Activated CD4-positive, alpha-beta T cell treated with anti-CD3 and anti-CD28 coated beads, Interleukin-2, amount 10 ng/mL, durations not matched to agents 24 days and 14 days (primary cell): Measurements from ENCODE around the gene DNMT3A. TPM values are rescaled to one million over a fixed set of nuclear protein-coding genes. Genes with fewer than 3 reads are reported as not detected.

Experiments
- DNase-seq: peaks from one replicate; pipeline ENCODE4 v3.0.0; 2022
- H3K27ac Mint-ChIP-seq: one replicate; pipeline ENCODE4 v1.8.0; 2022; ENCODE audit warnings: mild to moderate bottlenecking, mixed read lengths
- H3K27me3 Mint-ChIP-seq: one replicate; pipeline ENCODE4 v1.8.0; 2022; ENCODE audit warnings: mixed read lengths
- H3K36me3 Mint-ChIP-seq: one replicate; pipeline ENCODE4 v1.8.0; 2022; ENCODE audit warnings: low read depth, mild to moderate bottlenecking, mixed read lengths
- H3K4me1 Mint-ChIP-seq: one replicate; pipeline ENCODE4 v1.8.0; 2021; ENCODE audit warnings: mixed read lengths
- H3K4me3 Mint-ChIP-seq: one replicate; pipeline ENCODE4 v1.8.0; 2022; ENCODE audit warnings: mild to moderate bottlenecking, moderate library complexity, mixed read lengths
- H3K9me3 Mint-ChIP-seq: one replicate; pipeline ENCODE4 v1.8.0; 2021; ENCODE audit warnings: mixed read lengths
- intact Hi-C: fragments of 100-400 bp; cut with micrococcal nuclease; formaldehyde crosslinking; loops from one replicate; pipeline ENCODE4 v1.15.1; 2023
- total RNA-seq: library from RNA; stranded (reverse); gene quantifications from 2 replicates; pipeline ENCODE4 v1.2.3, GENCODE V29; 2022

DNMT3A gene
- total RNA-seq, 1 donor from 2014 or later = 102 TPM

DNA sequence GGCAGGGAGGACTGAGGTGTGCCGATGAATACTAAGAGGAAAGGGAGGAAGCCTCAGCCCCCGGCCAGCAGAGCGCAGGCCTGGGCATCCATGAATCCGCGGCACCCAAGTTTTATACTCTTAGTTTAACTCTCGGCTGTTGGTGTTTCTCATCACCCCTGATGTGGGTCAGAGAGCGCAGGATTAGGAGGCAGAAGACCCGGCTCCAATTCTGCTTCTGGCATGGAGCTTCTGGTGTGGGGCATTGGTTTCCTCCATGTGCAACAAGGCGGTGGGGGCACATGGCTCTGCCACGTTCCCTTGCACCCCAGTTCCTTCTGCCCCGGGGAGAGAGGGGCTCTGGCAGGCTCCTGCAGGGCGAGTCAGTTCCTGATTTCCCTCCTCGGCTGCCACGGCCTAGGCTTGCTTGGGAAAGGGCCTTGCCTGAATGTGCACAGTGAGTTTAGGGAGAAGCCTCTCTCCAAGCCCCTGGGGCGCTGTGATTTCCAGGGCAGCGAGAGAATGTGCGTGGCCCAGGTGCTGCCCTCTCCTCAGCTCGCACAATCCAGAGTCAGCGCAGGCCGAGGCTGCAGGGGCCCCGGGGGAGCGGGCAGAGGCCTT is 36.2 kb upstream of the DNMT3A start:
- intact Hi-C loops = loop anchor here (1.0 to 2.0 kb wide), 6 partner anchors 16 to 183 kb away; no protein-coding TSS in a partner anchor
- no peak for DNase-seq

GRCh38 chr2:25376750-25377621 is 35.3 kb upstream of the DNMT3A start:
- peak overlapping the region; percentile 76 for H3K4me3 Mint-ChIP-seq
- peaks cover 30% of the 10 kb centered on the region for H3K4me1 Mint-ChIP-seq

More for the DNA sequence above, 36.2 kb upstream of the DNMT3A start:
- peaks cover 30% of the 10 kb centered on the region for H3K4me1 Mint-ChIP-seq
- H3K4me3 Mint-ChIP-seq = peak overlapping the region; percentile 76
- H3K27ac Mint-ChIP-seq = peak overlapping the region; percentile 93
- H3K9me3 Mint-ChIP-seq = no peaks in the 10 kb centered on the region
- no peaks in the 10 kb centered on the region for H3K36me3 Mint-ChIP-seq
- H3K27me3 Mint-ChIP-seq = no peaks in the 10 kb centered on the region

DNA sequence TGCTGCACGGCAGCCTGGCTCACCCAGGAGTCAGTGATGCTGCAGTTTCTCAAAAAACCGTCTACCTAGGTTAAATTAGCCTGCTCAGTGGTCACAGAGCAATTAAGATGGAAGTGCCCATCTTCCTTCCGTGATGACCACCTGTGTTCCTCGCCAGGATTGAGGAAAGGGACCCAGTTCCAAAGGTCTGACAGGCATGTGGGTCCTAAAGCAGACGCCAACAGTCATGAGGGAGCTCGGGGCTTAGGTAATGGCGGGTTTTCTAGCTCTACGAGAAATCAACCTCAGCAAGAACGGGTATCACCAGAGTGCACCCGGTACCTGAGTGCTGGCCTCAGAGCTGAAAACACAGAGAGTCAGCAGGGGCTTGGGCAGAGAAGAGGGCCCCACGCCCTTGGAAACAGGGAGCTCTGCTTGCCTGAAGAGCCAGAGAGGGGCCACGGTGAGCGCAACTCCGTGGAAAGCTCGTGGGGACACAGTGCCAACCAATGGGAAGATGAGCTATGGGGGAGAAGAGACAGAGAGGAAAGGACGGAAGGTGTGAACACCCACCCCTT is 34.3 kb upstream of the DNMT3A start:
- Mint-ChIP-seq H3K36me3 (no peaks in the 10 kb centered on the region), H3K4me1 (peaks cover 28% of the 10 kb centered on the region), H3K4me3 (peak overlapping the region; percentile 41), H3K27ac (peak overlapping the region; percentile 87), H3K9me3 (no peaks in the 10 kb centered on the region), H3K27me3 (no peaks in the 10 kb centered on the region)
- intact Hi-C loops = loop anchor here (2.0 kb wide), 2 partner anchors 61 to 77 kb away; no protein-coding TSS in a partner anchor
- DNase-seq = no peak

More at GRCh38 chr2:25376750-25377621, 35.3 kb upstream of the DNMT3A start:
- no peaks in the 10 kb centered on the region for H3K36me3 Mint-ChIP-seq
- intact Hi-C loops = loop anchor here (1.0 to 2.0 kb wide), 6 partner anchors 15 to 184 kb away; no protein-coding TSS in a partner anchor
- no peaks in the 10 kb centered on the region for H3K27me3 Mint-ChIP-seq
- H3K9me3 Mint-ChIP-seq = no peaks in the 10 kb centered on the region
- H3K27ac Mint-ChIP-seq = peak overlapping the region; percentile 93
- peak; percentile 98 for DNase-seq

DNA sequence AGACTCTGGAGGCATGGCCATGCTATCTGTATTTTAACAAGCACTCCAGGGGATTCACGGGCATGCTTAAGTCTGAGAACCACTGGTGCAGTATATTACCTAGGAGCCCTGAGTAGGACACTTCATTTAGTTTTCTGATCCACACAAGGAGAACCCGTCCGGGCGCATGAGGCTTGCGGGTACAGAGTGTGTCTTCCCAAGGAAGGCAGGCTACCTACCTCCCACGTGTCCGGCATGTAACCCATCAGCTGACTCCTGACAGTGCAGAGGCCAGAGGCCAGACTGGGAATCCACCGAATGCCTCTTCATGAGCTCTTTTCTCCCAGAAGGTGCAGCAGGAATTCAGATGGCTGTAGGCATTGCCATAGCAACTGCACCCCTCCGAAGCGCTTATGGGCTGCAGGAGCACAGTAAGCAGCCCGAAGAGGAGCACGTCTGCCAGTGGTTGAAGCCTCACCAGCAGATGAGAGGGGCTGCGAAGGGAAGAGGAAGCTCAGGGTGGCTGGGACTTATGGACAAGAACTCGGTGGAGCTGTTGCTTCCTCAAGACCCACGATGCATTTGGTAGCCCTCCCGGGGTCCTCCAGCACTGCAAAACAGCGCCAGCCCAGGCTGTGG is 33.8 kb upstream of the DNMT3A start:
- intact Hi-C loops = no loop called here
- peaks cover 31% of the 10 kb centered on the region for H3K4me1 Mint-ChIP-seq
- H3K36me3 Mint-ChIP-seq = no peaks in the 10 kb centered on the region
- no peaks in the 10 kb centered on the region for H3K9me3 Mint-ChIP-seq
- no peaks in the 10 kb centered on the region for H3K27me3 Mint-ChIP-seq
- no peak overlapping the region for H3K27ac Mint-ChIP-seq
- no peak overlapping the region for H3K4me3 Mint-ChIP-seq
- no peak for DNase-seq

- H3K4me3 Mint-ChIP-seq = no peak overlapping the region
- intact Hi-C loops = no loop called here
- no peaks in the 10 kb centered on the region for H3K36me3 Mint-ChIP-seq
- no peaks in the 10 kb centered on the region for H3K27me3 Mint-ChIP-seq
- no peak for DNase-seq
- H3K4me1 Mint-ChIP-seq = peaks cover 28% of the 10 kb centered on the region
- H3K9me3 Mint-ChIP-seq = no peaks in the 10 kb centered on the region
- no peak overlapping the region for H3K27ac Mint-ChIP-seq
Measured at GRCh38 chr2:25374827-25375226, 33.1 kb upstream of the DNMT3A start.

DNA sequence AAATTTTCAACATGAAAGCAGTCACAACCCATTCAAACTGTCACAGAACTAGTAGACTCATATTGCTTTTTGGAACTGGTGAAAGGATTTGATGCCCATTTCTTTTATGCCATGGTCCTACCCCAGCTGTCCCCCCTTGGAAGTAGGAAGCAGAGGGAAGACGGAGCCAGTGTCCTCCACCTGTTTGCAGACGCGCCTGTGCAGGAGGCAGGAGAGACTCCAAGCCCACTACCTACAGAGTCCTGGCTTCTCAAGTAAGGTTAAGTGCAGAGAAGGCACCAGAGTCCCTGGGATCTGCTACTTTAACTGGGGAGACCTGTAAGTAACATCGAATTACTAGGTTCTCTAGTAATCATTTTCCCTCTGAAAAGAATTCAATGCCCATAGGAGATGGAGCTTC is 32.7 kb upstream of the DNMT3A start:
- no peaks in the 10 kb centered on the region for H3K36me3 Mint-ChIP-seq
- peaks cover 26% of the 10 kb centered on the region for H3K4me1 Mint-ChIP-seq
- intact Hi-C loops = no loop called here
- no peaks in the 10 kb centered on the region for H3K9me3 Mint-ChIP-seq
- no peak for DNase-seq
- H3K4me3 Mint-ChIP-seq = no peak overlapping the region
- H3K27ac Mint-ChIP-seq = no peak overlapping the region
- H3K27me3 Mint-ChIP-seq = no peaks in the 10 kb centered on the region

DNA sequence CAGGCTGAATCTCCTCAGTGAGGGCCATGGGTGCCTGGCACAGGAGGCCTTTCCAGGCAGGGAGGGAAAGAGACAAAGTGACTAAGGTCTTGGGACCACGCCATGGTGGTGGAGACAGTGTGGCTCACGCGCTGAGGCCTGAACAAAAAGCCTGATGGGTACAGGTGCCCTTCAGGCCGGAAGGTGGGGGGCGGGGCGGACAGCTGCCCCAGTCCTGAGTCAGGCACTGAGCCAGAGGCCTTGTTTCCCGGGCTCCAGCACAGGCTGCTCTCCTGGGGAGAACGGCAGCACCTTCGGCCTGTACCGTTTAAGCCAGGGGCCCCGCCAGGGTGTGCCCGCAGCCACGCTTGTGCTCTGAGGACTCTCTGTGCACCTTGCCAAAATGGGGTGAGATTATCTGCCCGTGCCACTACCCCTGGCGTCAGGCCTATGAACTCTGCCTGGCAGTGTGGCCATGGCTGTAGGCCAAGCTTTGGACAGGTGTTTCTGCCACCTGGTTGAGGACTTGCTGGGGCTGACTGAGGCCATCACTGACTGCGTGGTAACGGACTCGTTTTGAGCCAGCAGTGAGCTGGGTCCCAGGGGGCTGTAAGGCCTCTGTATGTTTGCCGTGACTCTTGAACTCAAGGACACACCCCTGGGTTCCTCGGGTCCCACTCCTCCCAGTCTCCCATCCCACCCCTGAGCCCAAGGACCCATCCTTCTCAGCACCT is 31.7 kb upstream of the DNMT3A start:
- Mint-ChIP-seq H3K27ac (no peak overlapping the region), H3K9me3 (no peaks in the 10 kb centered on the region), H3K27me3 (no peaks in the 10 kb centered on the region), H3K4me3 (no peak overlapping the region), H3K36me3 (no peaks in the 10 kb centered on the region), H3K4me1 (peaks cover 17% of the 10 kb centered on the region)
- intact Hi-C loops = no loop called here
- no peak for DNase-seq

DNA sequence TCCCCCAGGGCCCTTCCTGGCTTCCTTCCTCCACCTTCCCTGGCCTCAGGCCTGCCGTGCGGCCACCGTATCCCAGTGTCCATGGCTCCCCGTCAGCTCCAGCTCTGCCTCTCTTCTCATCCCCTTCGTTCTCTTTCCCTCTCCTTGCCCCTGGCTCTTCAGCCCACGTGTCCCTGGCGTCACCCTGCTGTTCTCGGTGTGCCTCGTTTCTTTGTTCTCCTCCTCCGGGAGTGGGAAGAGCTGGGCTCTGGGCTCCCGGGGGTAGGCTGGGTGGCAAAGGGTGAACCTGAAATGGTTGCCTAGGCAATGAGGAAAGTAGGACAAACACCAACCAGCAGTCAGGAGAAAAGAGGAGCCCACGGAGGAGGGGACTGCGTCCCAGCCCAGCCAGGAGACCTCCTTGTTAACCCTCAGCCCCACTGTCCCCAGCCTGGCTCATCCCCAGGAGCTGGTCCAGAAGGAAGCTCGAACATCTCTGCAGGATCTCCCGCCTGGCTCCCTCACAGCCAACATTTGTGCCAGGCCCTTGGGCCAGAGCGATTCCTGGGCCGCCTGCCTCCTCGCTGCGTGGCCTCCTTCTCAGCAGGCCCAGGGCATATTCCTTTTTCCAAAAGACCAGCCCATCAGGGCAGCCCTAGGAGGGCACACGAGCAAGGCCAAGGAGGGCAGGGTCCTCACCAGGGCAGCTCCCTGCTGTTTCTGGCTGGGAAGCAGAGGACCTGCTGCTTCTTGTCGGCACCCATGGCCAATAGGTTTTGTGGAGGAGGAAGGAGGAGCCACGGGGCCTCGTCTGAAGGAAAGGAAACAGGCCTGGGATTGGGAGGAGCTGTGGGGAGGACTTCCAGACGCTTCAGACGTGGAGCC is 30.9 kb upstream of the DNMT3A start:
- intact Hi-C loops = no loop called here
- Mint-ChIP-seq H3K9me3 (no peaks in the 10 kb centered on the region), H3K4me3 (no peak overlapping the region), H3K36me3 (no peaks in the 10 kb centered on the region), H3K27ac (no peak overlapping the region), H3K27me3 (no peaks in the 10 kb centered on the region), H3K4me1 (peaks cover 15% of the 10 kb centered on the region)
- no peak for DNase-seq

DNA sequence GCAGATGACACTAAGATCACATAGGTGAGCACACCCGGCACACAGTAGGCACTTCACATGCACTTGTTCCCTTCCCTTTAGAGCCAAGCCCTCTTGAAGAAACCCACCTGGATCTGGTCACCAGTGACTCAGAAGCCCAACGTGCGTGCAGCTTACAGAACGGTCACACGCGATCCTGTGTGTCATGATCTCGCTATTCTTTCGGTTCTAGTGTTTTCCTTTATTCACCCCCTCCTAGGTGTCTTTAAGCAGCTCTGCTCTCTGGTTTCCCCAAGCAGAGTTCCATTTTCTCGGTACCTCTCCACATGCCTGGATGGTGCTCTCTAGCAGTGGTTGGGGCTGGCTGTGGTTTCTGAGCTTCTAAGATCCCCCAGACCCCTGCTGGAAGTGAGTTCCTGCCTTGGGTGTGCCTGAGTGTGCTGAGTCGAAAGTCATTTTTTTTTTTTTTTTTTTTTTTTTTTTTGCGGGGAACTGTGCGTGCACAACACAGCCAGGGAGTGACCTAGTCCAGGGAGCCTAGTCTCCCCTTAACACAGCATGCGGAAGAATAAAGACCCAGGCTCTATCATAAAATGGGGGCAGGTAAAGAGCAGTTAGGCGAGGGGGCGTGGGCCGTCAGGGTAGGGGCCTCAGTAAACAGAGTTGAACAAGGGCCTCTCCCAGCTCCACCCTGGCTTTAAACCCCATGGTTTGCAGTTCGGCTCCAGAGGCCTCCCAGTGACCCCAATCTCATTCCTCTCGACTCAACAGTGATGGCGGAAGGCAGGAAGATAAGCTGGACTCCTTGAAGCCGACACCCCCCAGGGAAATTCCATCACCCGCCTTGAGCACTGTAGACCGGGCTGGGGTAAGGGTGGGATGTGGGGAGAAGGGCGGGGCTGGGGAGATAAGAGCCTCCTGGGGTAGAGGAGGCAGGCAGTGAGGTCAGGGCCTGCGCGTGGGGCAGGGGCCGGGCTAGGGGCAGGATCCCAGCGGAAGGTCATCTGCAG is 29.8 kb upstream of the DNMT3A start:
- Mint-ChIP-seq H3K4me3 (no peak overlapping the region), H3K9me3 (no peaks in the 10 kb centered on the region), H3K27me3 (no peaks in the 10 kb centered on the region), H3K36me3 (no peaks in the 10 kb centered on the region), H3K4me1 (peaks cover 8% of the 10 kb centered on the region), H3K27ac (no peak overlapping the region)
- intact Hi-C loops = no loop called here
- no peak for DNase-seq

DNA sequence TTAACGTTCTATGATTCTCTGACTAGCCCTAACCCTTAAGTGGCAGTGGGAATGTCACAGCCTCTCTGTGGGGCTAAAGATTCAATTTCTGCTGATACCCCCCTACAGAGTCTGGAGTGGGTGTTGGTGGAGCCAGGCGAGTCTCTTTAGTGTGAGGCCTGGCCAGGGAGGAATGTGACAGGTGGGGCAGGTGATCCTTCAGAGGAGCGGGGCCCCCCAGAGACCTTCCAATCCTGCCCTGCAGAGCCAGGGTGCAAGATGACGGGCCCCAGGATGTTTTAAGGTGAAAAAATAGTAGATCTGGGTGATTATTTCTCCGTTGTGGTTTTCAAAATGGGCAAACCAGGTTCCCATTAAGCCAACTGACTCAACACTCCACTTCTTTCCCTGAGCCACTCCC is 28.2 kb upstream of the DNMT3A start:
- H3K27ac Mint-ChIP-seq = no peak overlapping the region
- H3K4me3 Mint-ChIP-seq = no peak overlapping the region
- intact Hi-C loops = no loop called here
- H3K9me3 Mint-ChIP-seq = no peaks in the 10 kb centered on the region
- peaks cover 3% of the 10 kb centered on the region for H3K4me1 Mint-ChIP-seq
- no peaks in the 10 kb centered on the region for H3K27me3 Mint-ChIP-seq
- no peak for DNase-seq
- H3K36me3 Mint-ChIP-seq = no peaks in the 10 kb centered on the region

- intact Hi-C loops = no loop called here
- Mint-ChIP-seq H3K4me3 (no peak overlapping the region), H3K4me1 (peaks cover 4% of the 10 kb centered on the region), H3K36me3 (no peaks in the 10 kb centered on the region), H3K27ac (no peak overlapping the region), H3K9me3 (no peaks in the 10 kb centered on the region), H3K27me3 (no peaks in the 10 kb centered on the region)
- DNase-seq = no peak
Measured at GRCh38 chr2:25369439-25369838, 27.7 kb upstream of the DNMT3A start.

- Mint-ChIP-seq H3K27me3 (no peaks in the 10 kb centered on the region), H3K9me3 (no peaks in the 10 kb centered on the region), H3K4me1 (peaks cover 6% of the 10 kb centered on the region), H3K36me3 (no peaks in the 10 kb centered on the region), H3K27ac (no peak overlapping the region), H3K4me3 (no peak overlapping the region)
- DNase-seq = no peak
- intact Hi-C loops = no loop called here
Measured at GRCh38 chr2:25368660-25369059, 26.9 kb upstream of the DNMT3A start.
